HG03108 (cell line): ENCODE results near the gene U2AF2.

Experiments used
- ATAC-seq: cut with Tn5 transposase; IDR thresholded peaks from one replicate; pipeline ENCODE4 v1.9.1; 2021; ENCODE audit warnings: moderate library complexity; ENCODE audit not compliant: unreplicated experiment

Gene U2AF2

GRCh38 chr19:55673465-55673864, 18.6 kb downstream of the U2AF2 start:
- no peak for ATAC-seq

- ATAC-seq, result no peak
Observed at GRCh38 chr19:55673889-55674288, 19.1 kb downstream of the U2AF2 start.

GRCh38 chr19:55674459-55674840, 19.6 kb downstream of the U2AF2 start:
- ATAC-seq, result no peak

GRCh38 chr19:55674841-55675660, 20.2 kb downstream of the U2AF2 start, which contains the start of gene EPN1:
EPN1 (plus strand) TSS chr19:55675226; CDS start chr19:55678628, 3,402 bp downstream.
- peak; percentile 54 for ATAC-seq

GRCh38 chr19:55675661-55676354, 21.0 kb downstream of the U2AF2 start:
- no peak for ATAC-seq

GRCh38 chr19:55676383-55676782, 21.5 kb downstream of the U2AF2 start:
- ATAC-seq, result no peak

- ATAC-seq, result no peak
Observed at GRCh38 chr19:55676889-55677505, 22.2 kb downstream of the U2AF2 start.

- no peak for ATAC-seq
Observed at GRCh38 chr19:55677572-55678028, 22.8 kb downstream of the U2AF2 start.

- ATAC-seq, result peak; percentile 66
Observed at GRCh38 chr19:55678121-55678671, 23.4 kb downstream of the U2AF2 start.

- no peak for ATAC-seq
Observed at GRCh38 chr19:55679343-55680257, 24.8 kb downstream of the U2AF2 start.

- no peak for ATAC-seq
Observed at GRCh38 chr19:55680339-55681130, 25.7 kb downstream of the U2AF2 start.

GRCh38 chr19:55681131-55682092, 26.6 kb downstream of the U2AF2 start:
- no peak for ATAC-seq

- no peak for ATAC-seq
Observed at GRCh38 chr19:55683449-55684261, 28.8 kb downstream of the U2AF2 start.

GRCh38 chr19:55684946-55685681, 30.3 kb downstream of the U2AF2 start:
- ATAC-seq, result no peak

GRCh38 chr19:55685776-55686175, 30.9 kb downstream of the U2AF2 start:
- ATAC-seq, result no peak

- ATAC-seq, result no peak
Observed at GRCh38 chr19:55686311-55687050, 31.6 kb downstream of the U2AF2 start.
